HG02642 (cell line): Measurements from ENCODE around the gene DAB1.

ENCODE experiments used
- ATAC-seq: cut with Tn5 transposase; IDR thresholded peaks from one replicate; pipeline ENCODE4 v1.9.1; 2021; ENCODE audit warnings: mild to moderate bottlenecking; ENCODE audit not compliant: unreplicated experiment, poor library complexity

The DAB1 gene

DNA sequence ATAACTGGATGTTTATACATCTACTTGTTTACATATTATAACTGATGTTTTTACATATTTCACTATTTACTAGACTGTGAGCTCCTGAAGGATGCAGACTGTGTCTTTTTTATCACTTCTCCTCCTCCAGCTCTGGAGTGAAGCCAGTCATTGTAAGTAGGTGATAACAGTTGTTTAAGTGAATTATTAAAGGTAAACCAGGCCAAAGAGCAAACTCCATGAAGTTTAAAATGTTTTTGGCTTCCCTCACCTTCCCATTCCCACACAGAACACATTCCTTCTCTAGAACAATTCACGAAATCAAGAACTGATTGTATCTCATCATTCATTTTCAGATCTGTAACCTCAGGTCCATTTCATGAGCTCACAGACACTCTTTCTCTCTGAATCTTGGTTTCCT lies 98.3 kb downstream of the DAB1 start:
- ATAC-seq: no peak

DNA sequence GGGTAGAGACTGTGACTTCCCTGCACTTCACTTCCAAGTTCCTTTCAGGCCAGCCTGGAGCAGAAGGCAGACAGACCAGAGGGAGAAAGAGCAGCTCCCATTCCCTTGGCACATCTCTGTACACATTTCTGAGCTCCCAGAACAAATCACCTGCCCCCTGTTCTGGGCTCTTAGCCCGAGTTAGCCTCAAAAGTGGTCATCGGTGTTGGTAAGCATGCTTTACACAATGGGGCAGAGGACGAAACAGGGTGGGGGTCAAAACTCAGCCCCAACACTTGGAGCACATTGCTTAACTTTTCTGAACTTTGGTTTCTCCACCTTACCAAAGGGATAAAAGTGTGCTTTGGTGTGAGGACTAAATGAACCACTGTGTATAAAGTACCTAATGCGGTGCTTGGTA lies 98.7 kb downstream of the DAB1 start:
- no peak for ATAC-seq

DNA sequence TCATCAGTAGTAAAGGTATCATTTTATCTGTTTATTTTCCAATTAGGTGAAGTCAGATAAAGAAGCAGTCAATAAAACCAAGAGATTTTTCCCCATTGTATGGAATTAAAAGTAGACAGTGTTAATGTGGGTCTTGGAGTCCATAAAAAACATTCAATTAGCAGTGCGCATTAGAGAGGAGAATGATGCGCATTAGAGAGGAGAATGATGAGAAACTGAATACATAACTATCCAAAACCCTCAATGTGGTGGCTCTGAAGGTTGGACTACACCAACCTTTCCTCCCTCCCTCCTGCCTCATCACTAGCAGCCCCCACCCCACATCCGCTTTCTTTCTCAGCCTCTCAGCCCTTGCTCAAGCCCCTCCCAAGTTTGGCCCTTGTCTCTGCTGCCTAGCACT lies 99.5 kb downstream of the DAB1 start:
- ATAC-seq: no peak

DNA sequence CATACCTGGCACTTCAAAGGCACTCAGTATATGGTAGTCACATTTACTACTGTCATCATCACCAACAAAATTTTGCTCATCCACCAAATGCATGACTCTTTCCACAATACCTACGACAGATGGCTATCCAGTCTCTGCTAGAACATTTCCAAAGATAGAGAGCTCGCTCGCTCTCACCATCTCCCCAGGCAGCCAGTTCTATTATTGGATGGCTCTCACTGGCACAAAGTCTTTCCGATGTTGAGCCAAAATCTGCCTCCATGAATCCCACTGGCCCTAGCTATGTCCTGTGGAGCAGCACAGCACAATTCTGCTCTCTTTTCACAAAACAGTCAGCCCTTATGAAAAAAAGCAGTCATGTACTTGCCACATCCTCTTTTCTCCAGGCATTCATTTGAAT lies 102.1 kb downstream of the DAB1 start:
- ATAC-seq: no peak

DNA sequence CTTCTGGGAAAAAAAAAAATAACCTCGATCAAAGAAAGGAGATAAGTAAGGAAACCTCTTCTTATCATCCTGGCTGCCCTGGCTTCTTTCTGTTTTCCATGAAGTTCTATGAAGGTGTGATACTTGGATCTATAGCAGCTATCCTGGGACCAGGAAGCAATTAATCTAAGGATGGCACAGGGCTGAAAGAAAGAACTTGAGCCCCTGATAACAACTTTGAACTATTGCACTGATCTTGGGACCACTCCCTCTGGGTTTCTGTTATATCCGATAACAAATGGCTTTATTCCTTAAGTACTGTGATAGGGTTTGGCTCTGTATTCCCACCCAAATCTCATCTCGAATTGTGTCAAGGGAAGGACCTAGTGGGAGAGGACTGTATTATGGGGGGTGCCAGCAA lies 104.1 kb downstream of the DAB1 start:
- ATAC-seq: no peak

DNA sequence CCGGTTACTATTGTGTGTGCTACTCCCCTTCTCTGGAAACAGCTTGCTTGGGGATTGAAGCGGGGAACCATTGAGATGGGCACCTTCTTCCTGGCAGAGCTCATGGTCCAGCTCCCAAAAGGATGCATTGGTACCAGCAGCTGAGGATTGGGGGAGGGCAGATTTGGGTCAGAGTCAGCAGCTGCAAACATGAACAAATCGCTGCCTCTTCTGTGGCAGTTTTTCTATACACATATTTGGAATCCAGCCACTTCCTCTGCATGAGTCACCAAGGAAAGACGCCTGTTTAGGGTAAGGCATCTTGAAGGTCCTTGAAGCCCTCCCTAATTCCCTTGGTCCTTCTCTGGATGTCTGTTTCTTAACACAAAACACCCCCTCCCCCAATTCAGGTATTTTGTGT lies 104.7 kb downstream of the DAB1 start:
- ATAC-seq: no peak

DNA sequence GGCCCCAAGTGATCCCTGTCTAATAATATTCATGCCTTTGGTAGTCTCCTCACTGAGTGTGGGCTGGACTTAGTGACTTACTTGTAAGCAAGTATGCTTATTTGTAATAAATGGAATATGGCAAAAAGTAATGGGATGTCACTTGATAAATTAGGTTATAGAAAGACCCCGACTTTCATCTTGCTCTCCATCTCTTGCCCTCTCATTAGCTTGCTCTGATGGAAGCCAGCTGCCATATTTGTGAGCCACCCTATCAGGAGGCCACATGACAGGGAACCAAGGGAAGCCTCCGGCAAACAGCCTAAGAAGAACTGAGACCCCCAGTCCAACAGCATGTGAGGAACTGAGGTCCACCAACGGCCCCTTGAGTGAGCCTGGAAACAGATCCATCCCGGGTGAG lies 107.0 kb downstream of the DAB1 start:
- ATAC-seq: no peak

DNA sequence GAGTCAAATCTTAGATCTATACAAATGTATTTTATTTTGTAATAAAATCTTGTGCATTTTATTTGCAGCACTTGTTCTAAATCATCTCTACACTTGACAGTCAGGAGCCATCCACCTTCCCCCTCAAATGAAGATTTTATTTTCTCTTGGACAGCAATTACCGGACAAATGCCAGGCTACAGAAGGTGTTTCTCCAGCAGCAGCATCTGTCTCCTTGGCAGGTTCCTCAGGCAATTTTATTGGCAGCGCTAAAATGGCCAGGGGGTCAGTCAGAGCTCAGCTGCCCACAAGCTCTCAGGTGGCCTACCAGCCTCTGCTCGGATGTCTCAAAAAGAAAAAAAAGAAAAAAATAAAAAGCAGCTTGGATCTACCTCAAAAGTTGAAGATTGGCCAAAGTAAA lies 107.6 kb downstream of the DAB1 start:
- ATAC-seq: no peak

DNA sequence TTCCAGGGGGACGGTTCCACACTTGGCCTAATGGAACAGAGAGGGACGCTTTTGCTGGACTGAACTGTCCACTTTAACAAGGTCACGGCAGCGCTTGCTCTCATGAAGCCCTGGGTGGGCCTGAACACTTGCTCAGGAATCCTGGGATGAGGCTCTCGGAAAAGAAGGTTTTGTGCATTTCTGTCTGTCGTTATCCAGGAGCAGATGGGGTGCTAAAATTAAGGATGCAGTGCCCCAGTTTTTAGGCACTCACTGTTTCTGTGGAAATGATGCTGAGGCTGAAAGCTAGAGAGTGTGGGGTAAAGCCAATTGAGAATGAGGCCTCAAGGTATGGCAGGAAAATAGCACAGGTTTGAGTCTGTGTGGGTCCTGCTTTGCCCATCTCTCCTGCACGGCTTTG lies 111.0 kb downstream of the DAB1 start:
- ATAC-seq: no peak

DNA sequence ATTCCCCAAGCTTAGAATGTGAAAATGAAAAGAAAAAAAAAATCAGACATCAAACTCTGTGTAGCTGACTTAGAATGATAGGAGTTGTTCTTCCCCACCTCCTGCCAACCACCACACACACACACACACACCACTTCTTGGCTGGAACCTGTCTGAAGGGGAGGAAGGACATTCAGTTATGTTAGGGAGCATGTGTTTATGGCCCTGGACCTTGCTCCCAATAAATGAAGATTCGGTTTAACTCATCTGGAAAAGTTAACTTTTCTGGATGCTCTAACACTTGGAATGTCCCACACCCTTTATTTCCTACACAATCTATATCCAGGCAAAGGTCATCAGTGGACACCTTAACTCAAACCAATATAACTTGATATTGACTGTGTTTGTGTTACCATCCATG lies 112.4 kb downstream of the DAB1 start:
- ATAC-seq: no peak

DNA sequence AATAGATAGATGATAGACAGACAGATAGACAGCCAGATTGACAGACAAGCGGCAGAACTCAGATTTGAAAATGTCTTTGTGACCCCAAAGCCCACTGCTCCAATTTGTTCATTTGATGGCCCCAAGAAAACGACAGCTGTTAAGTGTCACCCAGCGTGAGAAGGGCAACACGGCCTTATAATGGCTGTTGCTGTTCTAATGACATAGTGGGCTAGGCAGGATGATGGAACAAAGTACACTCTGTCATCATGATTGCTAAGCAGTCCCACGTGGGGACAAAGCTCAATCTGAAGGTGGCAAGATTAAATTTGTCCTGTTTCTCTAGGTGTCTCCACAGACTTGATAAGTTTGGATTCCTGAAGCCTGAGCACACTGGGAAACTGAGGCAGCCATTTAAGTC lies 112.9 kb downstream of the DAB1 start:
- no peak for ATAC-seq

DNA sequence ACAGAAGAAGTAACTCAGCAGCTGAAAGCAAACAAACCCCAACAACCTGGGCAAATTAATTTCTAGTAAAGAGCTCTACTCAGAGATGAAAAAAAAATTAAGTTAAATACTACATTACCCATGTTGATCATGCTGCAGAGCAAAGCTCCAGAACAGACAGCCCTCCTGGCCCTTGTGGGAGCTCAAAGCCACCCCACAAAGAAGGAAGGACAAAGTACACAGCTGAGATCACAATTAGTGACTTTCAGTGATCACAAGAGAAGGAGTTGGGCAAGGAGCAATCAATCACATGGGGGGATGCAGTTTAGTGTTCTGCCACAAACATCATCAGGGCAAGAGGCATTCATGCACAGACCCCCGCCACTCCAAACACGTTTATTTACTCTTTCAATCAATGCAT lies 114.2 kb downstream of the DAB1 start:
- no peak for ATAC-seq

DNA sequence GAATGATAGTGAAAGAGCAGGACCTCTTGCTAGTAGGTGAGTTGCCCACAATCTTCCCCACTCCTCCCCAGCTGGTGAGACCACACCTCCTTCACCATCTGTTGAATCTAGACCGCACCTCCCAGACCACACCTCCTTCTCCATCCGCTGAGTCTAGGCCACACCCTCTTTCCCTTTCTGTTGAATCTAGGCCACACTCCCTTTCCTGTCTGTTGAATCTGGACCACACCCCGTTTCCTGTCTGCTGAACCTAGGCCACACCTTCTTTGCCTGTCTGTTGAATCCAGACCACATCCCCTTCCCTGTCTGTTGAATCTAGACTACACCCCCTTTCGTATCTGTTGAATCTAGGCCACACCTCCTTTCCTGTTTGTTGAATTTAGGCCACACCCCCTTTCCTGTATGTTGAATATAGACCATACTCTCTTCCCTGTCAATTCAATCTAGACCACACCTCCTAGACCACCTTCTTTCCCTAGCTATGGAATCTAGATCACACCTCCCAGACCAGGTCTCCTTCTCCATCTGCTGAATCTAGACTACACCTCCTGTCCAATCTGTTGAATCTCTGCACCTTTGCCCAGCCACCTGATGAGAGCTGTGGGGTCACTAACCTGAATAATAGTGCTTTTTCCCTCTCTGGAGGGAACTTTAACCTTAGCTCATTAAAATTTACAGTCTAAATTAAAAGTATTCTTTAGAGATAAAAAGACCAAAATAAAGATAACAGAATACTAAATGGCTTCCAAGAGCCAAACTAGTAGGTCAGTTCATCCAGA lies 116.3 kb downstream of the DAB1 start:
- ATAC-seq: no peak

DNA sequence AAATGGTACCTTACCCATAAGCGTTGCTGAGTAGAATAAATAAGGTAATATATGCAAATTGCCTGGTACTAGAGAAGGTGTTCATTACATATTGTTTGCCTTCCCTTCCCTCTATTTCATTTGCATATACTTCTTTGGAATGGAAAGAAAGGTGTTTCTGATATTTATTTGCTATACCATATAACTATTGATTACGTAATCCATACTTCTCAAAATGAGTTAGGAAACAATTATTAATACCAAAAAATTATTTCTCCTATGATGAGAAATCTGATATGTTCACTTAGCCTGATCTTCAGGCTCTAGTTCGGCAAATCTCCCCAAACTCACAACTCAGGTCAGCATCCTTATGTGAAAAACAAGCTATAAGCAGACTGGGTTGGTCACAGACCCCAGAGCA lies 119.3 kb downstream of the DAB1 start:
- ATAC-seq: no peak

DNA sequence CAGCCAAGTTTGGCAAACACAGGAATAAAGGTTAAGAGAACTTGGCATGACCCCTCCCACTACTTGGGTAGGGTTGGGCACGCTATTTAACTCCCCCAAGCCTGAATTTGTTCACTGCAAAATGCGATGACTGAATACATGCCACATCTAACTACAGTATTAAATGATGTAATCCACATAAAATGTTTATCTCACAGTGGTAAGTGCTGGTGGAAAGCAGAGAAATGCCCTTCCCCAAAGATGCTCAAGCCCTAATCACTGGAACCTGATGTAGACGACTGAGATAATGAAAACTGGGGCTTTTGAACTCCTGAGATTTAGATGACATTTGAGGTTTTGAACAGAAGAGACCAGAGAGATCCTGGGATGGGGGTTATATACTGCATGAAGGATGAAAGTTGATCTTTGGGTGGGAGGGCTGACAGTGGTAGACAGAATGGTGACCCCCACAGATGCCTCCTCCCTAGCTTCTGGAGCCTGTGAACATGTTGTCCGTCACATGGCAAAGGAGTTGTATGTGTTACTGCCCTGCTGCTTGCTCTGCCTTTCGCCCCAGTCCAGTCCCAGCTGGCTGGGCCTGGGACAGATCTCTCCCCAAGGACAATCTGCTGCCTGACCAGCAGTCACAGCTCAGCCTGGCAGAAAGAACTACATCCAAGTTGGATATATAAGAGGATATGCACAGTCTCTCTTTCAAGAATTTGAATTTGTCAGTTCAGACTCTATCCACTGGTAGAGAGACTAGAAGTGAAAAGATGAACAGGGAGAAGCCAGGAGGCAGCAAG lies 120.9 kb downstream of the DAB1 start:
- ATAC-seq: no peak

DNA sequence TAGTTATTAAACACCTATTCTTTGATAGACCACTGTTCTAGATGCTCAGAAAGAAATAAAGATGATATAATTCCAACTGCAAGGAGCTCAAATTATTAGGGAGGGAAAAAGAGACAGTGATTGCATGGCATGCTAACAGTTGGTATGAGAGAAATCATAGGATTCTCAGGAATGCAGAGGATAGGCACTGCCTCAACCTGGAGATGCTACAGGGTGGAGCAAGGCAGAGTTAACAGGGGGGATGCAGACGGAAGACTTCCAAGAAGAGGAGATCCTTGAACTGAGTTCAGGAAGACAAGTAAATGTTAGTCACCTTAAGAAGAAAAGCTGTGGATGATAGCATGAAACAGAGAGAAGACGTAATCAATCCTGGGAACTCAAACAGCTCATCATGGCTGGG lies 123.7 kb downstream of the DAB1 start:
- no peak for ATAC-seq

DNA sequence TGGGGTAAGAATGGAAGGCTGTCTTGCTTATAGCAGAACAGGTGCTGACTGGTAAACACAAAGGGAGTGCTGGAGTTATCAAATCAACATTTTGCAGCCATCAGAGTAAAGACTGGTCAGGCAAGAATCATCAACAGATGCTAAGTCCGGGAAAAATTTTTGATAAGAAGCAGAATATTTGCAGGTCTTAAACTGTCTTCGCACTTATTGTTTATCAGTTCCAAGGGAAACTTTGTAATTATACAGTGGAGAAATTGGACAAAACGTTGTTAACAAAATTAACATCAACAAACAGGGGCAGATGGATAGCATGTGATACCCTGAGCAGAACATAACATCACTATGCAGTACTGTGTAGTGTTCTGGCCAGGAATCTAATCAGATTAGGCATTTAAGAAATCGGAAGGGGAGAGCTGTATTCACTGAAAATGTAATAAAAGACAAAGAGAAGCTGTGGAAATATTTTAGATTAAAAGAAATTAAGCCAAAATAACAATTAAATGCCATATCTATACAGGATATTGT lies 127.1 kb downstream of the DAB1 start:
- no peak for ATAC-seq

DNA sequence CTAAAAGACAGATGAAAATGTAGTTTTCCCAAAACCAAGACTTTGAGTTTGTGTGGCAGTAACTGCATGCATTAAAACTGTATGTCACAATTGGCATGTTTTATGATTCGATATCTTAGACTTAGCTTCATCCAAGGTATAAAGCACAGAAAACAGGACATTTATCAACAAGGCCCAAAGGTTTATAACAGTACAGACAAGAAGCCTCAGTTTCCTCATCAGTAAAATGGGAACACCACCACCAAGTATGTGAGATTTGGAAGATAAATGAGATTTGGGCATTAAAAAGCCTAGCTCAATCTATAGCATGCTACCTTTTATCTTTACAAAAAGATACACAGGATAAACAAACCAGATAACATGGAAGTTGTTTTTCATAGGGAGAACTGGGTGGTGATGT lies 128.5 kb downstream of the DAB1 start:
- no peak for ATAC-seq

DNA sequence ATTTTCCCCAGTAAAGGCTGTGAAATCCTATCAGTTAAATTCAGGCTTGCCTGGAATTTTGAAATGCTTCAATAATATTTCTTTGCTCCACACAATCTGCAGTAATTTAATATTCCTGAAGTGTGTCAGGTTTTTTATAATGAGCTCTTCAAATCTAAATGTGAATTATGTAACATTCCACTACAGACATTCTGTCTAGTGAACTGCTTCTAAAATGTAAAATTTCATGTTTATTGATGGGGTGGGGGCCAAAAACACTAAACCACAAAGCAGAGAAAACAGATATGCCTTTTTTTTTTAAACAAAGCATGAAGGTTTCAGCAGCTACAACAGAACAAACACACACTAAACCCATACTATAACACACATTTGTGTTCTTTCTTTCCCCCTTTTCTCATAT lies 129.7 kb downstream of the DAB1 start:
- no peak for ATAC-seq

DNA sequence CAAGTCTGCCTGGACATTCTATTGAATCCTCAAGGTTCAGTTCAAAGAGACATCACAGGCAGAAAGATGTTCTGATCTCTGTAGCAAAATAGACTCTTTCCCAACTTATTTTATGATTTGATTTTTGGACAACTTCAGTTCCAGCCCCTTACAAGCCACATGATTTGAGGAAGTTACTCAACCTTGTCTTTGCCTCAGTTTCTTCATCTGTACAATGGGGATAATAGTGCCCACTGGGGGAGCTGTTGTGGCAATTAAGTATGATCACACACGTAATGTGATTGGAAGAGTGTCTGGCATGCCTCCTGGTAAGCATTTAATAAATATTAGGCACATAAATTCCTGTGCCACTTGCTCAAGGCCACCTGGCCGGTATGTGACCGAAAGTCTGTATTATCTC lies 130.6 kb downstream of the DAB1 start:
- no peak for ATAC-seq

DNA sequence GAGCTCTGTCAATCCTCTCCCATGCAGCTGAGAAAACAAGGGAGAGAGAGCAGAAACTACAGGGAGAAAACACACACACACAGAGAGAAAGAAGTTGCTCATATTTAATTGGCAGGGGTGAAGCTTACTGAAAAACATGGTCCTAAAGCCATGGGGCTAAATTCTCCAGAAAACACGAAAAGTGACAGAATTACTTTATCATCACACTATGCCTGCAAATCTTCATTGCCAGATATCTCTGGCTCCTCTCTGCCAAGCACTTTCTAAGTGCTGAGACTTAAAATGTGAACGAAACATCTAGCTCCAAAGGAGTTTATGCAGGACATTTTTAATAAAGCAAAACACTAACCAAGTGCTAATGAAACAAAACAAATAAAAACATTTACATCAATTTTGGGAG lies 134.1 kb downstream of the DAB1 start:
- ATAC-seq: no peak

DNA sequence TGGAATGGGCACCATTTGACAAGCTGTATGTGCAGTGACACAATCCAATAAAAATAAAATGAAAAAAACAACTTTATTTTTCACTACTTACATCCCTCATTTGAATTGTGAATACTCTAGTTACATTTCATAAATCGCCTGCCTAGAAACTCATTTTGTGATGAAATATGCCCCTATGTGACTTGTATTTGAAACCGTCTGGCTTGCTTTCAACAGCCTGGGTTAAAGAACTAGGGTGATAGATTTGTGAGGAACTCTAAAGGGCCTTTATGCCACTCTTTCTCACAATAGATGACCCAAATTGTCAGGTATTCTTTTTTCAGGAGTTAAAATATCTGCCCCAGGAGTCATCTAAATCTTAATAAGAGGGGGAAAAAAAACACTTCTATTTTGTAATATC lies 137.9 kb downstream of the DAB1 start:
- no peak for ATAC-seq
